ENCODE data around the gene DKK3.

The DKK3 gene

DNA sequence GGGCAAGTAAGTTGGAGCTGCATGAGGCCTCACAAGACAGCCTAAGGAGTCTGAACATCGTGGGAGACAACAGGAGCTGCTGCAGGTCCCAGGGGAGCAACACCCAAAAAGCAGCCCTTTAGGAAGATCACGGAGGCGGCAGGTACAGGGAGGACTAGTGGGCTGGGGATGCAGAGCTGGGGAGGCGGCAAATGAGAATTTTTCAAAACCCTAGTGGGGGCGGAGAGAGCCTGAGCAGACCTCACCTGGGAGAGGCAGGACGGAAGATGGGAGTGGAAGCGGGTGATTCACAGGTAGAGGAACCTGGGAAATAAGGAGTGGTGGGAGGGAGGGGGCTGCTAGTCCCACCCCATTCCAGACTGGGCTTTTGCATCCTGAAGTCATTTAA is 42.1 kb downstream of the DKK3 start:
- no peak for DNase-seq

DNA sequence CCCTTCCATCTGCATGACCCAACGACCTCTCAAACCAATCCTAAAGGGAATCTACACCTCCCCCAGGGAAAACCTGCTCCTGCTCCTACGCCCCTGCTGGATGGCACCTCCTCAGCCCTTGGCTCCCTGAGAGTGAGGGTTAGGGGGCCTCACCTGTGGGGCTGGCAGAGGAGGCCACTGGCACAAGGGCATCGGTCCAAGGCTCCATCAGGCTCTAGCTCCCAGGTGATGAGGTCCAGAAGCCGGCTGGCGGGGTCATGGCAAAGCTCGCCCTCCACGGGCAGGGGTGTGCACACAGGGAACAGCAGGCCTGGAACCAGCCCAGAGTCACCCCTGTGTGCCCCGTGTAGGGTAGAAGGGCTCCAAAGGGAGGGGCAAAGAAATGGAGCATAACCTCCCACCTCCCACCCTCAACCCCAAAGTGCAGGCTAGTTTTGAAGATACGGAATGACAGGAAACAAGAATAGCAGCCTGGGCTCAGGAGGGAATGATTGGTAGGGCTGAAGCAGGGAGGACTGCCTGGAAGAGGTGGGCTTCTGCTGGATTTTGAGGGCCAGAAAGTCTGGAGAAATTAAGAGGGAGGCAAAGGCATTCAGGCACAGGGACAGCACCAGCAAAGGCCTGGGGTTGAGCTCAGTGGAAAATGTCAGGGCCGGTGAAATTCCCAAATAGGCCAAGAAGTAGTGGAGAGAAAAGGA is 42.6 kb downstream of the DKK3 start:
- no peak for DNase-seq

DNA sequence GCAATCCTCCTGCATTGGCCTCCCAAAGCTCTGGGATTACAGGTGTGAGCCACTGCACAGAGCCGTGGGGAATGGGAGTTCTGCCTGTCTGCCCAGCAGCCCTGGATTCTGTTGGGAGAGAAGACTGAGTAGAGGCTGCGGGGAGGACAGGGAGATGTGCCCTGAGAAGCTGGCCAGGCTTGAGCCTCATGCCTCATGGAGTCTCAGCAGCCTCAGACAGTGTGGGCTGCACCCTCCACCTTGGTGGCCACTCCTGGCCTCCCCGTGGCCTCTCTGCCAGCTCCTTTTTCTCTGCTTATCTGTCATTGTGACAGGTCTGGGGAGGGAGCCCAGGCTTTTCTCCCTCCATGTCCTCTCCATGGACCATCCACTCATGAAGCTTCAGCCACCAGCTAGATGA is 43.2 kb downstream of the DKK3 start:
- DNase-seq, result no peak

- DNase-seq, result no peak
These were observed 43.7 kb downstream of the DKK3 start for GRCh38 chr11:11964774-11965150.

DNA sequence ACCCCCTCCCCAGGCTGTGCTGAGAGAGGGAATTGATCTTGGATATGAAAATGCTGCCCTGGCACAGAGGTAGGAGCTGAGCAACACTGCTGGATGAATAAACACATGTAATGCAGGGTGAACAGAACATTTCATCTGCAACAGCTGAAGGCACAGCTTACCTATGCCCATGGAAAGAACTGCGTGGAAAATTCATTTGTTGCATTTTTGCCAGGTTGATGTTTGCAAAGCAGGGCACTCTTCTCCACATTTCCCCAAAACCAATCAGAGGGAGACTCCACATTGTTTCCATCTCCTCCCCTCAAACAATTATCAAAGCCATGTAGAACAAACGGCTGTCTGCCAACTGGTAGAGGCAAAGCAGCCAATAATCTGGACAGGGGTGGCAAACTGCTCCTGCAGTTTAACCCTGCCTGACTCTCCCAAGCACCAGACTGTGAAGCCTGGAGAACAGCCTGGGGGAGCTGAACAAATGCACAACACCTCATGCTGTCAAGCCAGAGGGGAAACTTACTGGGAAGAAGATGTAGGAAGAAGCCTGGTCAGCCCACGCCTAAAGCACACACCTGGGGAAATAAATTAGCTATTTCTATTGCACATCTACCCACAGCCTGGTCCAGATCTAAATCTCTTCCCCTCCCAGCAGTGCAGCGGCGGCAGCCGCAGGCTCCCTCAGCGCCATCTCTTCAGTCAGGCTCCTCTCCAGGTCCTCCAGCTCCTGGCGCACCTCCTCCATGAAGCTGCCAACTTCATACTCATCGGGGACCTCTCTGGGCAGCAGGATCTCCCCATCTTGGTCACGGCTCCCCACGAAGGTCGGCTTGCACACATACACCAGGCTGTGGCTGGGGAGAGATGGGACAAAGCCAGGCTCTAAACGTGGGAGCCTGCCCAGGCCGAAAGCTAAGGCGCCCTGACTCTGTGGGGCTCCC is 44.3 kb downstream of the DKK3 start:
- DNase-seq, result no peak

GRCh38 chr11:11963067-11963466 is 45.4 kb downstream of the DKK3 start:
- no peak for DNase-seq

- no peak for DNase-seq
These were observed 46.9 kb downstream of the DKK3 start for GRCh38 chr11:11961399-11962028.

DNA sequence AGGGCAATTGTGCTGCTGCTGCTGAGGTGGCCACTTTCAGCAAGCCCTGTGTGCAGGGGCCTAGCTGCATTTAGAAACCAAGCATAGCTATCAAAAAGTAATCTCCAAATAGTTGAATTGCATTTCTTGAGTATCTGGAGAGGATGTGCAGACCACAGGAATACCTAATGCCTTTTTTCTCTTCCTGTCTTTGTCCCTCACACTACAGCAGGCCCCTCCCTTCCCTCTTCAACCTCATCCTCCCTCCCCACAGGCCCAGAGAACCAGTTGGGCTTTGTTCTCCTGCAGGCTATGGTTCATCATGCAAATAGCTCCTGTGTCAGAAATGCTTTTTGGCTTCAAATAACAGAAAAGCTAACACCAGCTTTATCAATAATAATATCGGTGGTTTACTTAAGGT is 47.7 kb downstream of the DKK3 start:
- DNase-seq, result no peak

GRCh38 chr11:11959601-11960000 is 48.8 kb downstream of the DKK3 start:
- DNase-seq, result no peak

DNA sequence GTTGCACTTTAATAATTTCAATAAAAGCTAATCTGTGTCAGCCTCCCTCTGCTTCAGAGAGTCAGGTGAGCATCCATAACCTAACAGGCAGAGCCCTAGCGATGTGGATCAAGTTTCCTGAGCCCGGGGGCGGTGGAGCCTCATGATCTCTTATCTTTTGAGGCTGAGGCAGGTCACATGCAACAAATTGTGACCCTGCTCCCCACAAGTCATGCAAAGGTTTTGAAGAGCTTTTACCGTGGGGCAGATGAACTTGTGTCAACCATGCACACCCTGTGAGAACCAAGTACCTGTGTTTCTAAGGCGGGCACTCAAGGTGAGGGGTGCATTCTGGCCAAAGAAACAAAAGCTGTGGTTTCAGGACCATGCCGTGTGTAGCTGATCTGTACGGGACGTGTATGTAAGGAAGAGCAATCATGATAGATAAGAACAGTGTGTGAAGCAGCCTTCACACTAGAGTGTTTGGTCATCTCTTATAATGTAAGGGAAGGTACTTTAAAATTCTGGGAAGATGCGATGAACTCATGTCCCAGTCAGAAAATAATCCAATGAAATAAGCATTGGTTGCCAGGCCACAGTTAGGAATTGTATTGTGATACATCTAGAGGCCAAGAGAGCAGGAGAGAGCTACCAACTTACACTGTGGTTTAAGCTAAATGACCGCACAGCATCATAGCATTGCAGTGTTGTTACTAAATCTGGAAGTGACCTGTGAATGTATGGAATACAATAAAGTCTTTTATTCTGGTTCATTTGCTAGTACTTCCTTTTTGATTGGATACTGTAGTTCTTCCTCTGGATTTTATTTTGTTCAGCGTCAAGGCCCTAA is 49.8 kb downstream of the DKK3 start:
- no peak for DNase-seq

DNA sequence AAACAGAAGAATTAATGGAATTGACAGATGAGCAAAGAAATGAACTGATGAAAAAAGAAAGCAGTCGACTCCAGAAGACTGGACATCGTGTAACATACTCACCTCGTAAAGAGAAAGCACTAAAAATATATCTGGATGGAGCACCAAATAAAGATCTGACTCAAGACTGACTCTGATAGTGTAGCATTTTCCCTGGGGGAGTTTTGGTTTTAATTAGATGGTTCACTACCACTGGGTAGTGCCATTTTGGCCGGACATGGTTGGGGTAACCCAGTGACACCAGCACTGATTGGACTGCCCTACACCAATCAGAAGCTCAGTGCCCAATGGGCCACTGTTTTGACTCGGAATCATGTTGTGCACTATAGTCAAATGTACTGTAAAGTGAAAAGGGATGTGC is 52.4 kb downstream of the DKK3 start:
- no peak for DNase-seq

DNA sequence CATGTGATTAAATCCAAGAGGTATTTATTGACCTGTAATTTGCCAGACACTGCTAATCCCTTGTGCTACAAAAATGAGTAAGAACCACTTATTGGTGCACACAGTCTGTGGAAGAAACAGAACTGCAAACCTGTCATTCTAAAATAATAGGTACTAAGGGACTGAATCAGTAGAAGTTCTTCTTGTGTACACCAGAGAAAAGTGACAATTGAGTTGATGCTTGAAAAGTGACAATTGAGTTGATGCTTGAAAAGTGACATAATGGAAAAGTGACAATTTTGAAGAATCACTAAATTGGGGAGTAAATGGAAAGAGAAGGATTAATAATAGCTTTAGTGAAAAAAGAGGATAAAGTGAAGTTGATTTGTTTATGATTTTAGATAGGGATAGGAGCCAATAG is 56.4 kb downstream of the DKK3 start:
- no peak for DNase-seq

GRCh38 chr11:11949482-11949881 is 58.9 kb downstream of the DKK3 start:
- no peak for DNase-seq

GRCh38 chr11:11948242-11948947 is 60.0 kb downstream of the DKK3 start:
- no peak for DNase-seq

- no peak for DNase-seq
These were observed 60.6 kb downstream of the DKK3 start for GRCh38 chr11:11947825-11948224.

DNA sequence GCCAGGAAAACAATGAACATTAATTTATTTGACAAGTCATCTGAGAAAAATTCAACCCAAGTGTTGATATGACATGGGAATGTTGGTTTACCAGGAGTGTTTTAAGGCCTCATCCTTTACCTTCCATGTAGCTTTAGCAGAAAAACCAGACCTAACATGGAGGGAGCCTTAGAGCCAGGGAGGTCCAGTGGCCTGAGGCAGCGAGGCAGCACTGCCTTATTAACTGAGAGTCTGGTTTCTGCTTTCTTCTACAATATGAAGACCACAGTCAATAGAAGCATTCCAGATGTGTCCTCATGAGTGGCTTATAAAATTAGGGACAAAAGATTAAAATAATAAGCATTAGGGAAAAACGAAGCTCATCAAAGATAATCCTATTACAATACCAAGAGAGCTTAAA is 61.5 kb downstream of the DKK3 start:
- DNase-seq, result no peak

- DNase-seq, result no peak
These were observed 62.2 kb downstream of the DKK3 start for GRCh38 chr11:11946180-11946579.

GRCh38 chr11:11944444-11944843 is 64.0 kb downstream of the DKK3 start:
- no peak for DNase-seq

DNA sequence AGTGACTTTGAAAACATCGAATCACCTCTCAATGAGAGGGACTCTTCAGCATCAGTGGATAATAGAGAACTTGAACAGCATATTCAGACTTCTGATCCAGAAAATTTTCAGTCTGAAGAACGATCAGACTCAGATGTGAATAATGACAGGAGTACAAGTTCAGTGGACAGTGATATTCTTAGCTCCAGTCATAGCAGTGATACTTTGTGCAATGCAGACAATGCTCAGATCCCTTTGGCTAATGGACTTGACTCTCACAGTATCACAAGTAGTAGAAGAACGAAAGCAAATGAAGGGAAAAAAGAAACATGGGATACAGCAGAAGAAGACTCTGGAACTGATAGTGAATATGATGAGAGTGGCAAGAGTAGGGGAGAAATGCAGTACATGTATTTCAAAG is 65.8 kb downstream of the DKK3 start:
- DNase-seq, result no peak

DNA sequence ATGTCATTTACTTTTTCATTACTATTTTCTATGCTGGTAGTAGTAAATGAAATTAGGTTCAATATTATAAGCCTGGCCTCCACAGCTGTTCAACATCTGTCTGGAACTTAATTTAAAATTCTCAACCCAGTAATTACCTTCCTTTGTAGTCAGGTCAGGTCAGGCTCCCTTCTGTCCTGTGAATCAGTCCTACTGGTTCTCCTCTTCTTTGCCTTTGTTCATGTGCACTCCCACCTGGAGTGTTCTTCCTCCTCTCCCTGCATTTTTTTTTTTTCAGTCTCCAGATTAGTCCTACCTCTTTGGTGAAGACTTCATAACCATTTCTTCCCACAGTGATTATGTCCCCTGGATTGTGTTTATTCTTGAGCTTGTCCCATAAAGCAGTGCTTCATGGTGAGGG is 67.9 kb downstream of the DKK3 start:
- DNase-seq, result no peak

DNA sequence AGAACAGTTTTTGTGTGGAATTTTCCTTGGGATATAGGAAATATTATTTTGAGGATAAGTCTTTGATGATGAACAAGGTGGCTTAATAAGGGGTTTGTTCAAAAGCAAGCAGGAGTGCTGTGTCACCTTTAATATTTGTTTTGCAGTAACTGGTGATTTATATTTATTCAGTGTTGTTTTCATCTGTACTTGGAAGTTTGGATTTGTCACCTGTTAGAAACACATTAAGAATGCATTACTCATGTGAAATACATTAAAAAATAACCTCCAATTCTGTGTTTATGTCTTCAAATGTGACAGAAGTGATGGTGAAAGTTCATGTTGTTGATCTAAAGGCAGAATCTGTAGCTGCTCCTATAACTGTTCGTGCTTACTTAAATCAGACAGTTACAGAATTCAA is 70.5 kb downstream of the DKK3 start:
- no peak for DNase-seq

DNA sequence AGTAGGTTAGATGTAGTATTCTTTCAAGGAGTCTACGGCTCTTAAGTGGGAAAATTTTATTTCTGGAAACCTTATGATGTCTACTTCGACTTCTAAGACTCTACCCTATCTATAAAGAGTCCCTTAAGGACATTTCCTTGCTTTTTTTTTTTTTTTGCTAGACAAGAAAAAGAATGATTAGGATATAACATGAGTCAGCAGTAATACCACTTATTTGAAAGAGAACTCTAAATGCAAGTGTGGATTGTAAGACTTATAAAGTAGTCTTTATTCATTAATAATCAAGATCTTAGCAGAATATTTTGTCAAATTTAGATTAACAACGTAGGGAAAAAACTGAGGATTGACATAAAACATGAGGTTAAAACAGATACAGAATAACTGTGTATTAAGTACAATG is 71.0 kb downstream of the DKK3 start:
- no peak for DNase-seq
